ENCODE results near the gene ABCC11.
"Not testable (repeated sequence)": the region's sequence is repeated elsewhere in the genome, so short reads cannot be mapped to it uniquely, and the experiment has no call there.

DNA sequence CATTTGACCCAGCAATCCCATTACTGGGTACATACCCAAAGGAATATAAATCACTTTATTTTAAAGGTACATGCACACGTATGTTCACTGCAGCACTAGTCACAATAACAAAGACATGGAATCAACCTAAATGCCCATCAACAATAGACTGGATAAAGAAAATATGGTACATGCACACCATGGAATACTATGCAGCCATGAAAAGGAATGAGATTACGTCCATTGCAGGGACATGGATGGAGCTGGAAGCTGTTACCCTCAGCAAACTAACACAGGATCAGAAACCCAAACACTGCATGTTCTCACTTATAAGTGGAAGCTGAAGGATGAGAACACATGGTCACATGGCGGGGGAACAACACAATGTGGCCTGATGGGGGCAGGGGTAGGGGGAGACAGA is 7.2 kb downstream of the ABCC11 start:
- TF ChIP-seq, protein P1, sequence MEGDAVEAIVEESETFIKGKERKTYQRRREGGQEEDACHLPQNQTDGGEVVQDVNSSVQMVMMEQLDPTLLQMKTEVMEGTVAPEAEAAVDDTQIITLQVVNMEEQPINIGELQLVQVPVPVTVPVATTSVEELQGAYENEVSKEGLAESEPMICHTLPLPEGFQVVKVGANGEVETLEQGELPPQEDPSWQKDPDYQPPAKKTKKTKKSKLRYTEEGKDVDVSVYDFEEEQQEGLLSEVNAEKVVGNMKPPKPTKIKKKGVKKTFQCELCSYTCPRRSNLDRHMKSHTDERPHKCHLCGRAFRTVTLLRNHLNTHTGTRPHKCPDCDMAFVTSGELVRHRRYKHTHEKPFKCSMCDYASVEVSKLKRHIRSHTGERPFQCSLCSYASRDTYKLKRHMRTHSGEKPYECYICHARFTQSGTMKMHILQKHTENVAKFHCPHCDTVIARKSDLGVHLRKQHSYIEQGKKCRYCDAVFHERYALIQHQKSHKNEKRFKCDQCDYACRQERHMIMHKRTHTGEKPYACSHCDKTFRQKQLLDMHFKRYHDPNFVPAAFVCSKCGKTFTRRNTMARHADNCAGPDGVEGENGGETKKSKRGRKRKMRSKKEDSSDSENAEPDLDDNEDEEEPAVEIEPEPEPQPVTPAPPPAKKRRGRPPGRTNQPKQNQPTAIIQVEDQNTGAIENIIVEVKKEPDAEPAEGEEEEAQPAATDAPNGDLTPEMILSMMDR (IDR thresholded peaks at IDR 0.05) = not testable (repeated sequence)
- not testable (repeated sequence) for TF ChIP-seq POLR2A, EP300, POLR2AphosphoS5 (IDR thresholded peaks at IDR 0.05)
